ENCODE results near the gene TOPBP1.

GRCh38 chr3:133675631-133676335 is 14.0 kb upstream of the TOPBP1 start:
- no peak for TF ChIP-seq CHD1 (IDR thresholded peaks at IDR 0.05; ENCODE audit: low read depth, low read length)
- no peak for TF ChIP-seq POLR2A (IDR thresholded peaks at IDR 0.05; ENCODE audit: low read depth, low read length)
- no peak for TF ChIP-seq CTCF (conservative IDR thresholded peaks at IDR 0.05; ENCODE audit: low read depth, low read length)
